Prostate gland (tissue), 2 donors: ENCODE data around the gene KL.

Experiments used
- CTCF ChIP-seq, 4 experiments: fragments of 200-600 bp in 2 of 4; fragments of 450-650 bp in 2 of 4; sonication (generic) in 2 of 4; IDR thresholded peaks; 1 replicate in 3 of 4; 2 replicates in 1 of 4; pipeline ENCODE4 v1.5.1; 2016 to 2019; ENCODE audit warnings: antibody characterized with exemption in 4 of 4, mild to moderate bottlenecking in 2 of 4, moderate library complexity in 2 of 4
- POLR2A ChIP-seq: fragments of 450-650 bp; IDR thresholded peaks from one replicate; pipeline ENCODE4 v1.6.1; 2016; ENCODE audit warnings: antibody characterized with exemption, mild to moderate bottlenecking
- POLR2AphosphoS5 ChIP-seq: sonication (generic); formaldehyde crosslinking; IDR thresholded peaks from one replicate; pipeline ENCODE4 v1.6.1; 2017; ENCODE audit warnings: antibody characterized with exemption

DNA sequence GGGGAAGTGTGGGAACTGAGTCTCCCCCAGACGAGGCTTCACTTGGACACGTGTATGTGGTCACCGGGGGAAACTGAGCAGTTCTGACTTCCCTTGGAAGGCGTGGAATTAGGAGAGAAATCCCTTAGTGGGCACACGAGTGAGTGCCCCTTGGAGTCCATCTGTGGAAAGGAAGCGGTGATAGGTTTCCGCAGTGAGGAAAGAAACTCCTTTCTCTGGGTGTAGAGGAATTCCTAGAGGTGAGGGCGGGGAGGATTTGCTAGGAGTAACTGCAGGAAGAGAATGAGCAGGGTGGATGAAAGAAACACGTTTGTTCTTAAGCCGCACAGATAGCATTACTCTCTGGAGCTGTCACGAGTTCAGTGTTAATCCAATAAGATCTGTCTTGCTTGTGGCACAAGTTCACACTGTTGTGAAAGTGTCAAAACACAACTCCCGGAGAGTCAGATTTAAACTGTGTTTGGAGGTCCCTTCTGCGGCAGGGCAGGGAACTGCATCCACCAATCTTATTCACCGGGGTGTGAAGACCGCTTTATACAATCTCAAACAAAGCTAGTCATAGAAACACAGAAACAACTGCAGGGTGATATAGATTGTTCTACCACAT, 1.2 kb downstream of the KL start:
- TF ChIP-seq CTCF (IDR thresholded peaks at IDR 0.05) (peak in 2 of 4 experiments; percentile 39 to 45), POLR2AphosphoS5 (no peak), POLR2A (no peak)
